Adrenal gland (tissue), 5 donors: Measurements from ENCODE around the gene TNKS1BP1.

ENCODE experiments used
- POLR2A ChIP-seq, 2 donors: fragments of 450-650 bp; IDR thresholded peaks; one replicate each; pipeline ENCODE4 v1.6.1; 2017; ENCODE audit warnings: antibody characterized with exemption in 2 of 2, mild to moderate bottlenecking in 2 of 2, moderate library complexity in 1 of 2
- TF ChIP-seq, protein P1 (sequence below), 6 experiments: fragments of 450-650 bp in 4 of 6; fragments of 200-600 bp in 2 of 6; sonication (generic) in 1 of 6; IDR thresholded peaks; 1 replicate in 5 of 6; 2 replicates in 1 of 6; pipeline versions ENCODE4 v1.5.1 to v1.8.0; 2016 to 2021; ENCODE audit warnings: antibody characterized with exemption in 6 of 6, mild to moderate bottlenecking in 2 of 6, moderate library complexity in 1 of 6
- donor health status: DM: no; HTN: no; CAD: no.

DNA sequence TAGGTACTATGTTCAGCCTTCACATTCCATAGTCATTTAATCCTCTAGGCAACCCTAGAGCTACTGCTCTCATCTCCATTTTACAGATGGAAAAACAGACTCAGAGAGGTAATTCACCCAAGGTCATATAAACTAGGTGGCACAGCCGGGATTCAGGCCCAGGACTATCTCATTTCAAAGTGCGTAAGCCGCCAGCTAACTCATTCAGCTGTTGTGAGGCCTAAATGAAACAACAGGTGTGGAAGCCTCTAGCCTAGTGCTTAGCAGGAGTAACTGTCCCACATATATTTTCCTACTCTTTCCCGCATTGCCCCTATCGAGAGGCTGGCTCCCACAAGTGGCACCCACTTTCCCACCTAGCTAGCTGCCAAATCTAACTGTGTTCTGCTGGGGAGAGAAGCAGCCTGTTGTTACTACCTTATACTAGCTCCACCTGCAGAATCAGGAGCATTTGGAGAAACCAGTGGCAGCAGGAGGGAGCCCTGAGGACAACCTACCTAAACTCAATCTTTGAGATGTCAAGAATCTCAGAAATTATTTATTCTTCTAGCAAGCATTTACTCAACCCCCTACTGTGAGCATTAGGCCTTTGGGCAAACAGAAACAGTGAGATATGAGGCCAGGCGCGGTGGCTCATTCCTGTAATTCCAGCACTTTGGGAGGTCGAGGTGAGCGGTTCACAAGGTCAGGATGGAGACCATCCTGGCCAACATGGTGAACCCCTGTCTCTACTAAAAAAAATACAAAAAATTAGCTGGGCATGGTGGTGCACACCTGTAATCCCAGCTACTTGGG lies 35.3 kb upstream of the TNKS1BP1 start:
- TF ChIP-seq, protein P1, sequence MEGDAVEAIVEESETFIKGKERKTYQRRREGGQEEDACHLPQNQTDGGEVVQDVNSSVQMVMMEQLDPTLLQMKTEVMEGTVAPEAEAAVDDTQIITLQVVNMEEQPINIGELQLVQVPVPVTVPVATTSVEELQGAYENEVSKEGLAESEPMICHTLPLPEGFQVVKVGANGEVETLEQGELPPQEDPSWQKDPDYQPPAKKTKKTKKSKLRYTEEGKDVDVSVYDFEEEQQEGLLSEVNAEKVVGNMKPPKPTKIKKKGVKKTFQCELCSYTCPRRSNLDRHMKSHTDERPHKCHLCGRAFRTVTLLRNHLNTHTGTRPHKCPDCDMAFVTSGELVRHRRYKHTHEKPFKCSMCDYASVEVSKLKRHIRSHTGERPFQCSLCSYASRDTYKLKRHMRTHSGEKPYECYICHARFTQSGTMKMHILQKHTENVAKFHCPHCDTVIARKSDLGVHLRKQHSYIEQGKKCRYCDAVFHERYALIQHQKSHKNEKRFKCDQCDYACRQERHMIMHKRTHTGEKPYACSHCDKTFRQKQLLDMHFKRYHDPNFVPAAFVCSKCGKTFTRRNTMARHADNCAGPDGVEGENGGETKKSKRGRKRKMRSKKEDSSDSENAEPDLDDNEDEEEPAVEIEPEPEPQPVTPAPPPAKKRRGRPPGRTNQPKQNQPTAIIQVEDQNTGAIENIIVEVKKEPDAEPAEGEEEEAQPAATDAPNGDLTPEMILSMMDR (IDR thresholded peaks at IDR 0.05) = no peak
- TF ChIP-seq POLR2A (IDR thresholded peaks at IDR 0.05) = no peak
